ENCODE results near the gene DPYSL3.
"Not testable (repeated sequence)": the region's sequence is repeated elsewhere in the genome, so short reads cannot be mapped to it uniquely, and the experiment has no call there.

The DPYSL3 gene

DNA sequence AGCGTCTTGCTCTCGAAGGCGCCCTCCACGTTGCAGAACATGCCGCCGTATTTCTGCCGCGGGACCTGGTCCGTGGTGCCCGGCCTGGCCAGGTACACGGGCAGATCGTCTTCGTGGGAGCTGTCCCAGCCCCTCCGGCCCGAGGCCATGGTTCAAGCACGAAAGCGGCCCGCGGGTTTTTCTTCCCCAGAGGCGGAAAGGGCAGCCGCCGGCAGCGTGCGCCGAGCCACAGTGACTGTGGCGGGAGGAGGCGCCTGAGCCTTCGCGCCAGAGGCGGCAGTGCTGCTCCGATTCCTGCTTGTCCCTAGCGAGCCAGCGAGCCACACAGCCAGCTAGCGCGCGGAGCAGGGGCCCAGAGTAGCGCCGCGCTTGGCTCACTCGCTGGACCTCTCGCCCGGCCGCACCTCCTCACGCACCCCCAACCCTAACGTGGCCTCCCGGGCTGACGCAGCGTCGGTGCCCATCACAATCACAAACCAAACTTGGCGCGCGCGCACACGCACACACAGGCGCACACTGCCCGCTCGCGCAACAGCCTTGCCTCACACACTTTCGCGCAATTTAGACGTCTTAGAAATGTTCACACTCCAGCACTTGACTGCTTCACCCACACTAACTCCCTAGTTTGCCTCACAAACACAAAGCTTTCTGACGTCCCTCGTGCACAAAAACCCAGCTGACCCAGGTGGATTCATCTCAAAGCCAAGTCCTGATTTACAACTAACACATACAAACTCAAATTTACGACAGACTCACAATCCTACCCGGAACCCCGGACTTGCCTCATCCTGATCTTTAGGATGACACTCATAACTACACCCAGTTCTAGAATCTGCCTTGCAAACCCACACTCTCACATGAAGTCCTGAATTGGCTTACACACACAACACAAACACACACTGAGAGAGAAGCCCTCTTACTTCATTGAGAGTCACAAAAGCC lies at the start of gene DPYSL3:
Gene DPYSL3 (minus strand): TSS at position 359 of the 942 bp plus-strand sequence. CDS start 210 bp downstream, at position 149.
- peak; percentile 33 for DNase-seq

DNA sequence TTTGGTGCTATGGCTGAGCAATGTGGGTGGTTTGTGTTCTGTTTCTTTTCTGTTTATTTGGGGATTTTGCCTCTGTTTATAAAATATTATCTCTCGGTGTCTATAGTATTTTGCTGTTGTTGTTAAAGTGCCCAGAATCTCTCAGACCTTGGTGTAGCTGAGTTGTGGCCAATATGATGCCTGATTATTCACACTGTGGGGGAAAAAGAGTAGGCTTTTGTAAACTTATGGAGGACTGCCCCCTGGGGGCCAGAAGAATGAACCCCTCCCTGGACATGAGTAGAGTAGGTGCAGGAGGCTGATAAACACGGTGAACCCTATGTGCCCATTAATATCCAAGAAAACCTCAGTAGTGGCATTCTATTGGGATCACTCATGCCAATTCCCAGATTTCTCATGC lies 49.0 kb upstream of the DPYSL3 start:
- DNase-seq = no peak

- no peak for DNase-seq
Observed at GRCh38 chr5:147557876-147558745, 48.2 kb upstream of the DPYSL3 start.

DNA sequence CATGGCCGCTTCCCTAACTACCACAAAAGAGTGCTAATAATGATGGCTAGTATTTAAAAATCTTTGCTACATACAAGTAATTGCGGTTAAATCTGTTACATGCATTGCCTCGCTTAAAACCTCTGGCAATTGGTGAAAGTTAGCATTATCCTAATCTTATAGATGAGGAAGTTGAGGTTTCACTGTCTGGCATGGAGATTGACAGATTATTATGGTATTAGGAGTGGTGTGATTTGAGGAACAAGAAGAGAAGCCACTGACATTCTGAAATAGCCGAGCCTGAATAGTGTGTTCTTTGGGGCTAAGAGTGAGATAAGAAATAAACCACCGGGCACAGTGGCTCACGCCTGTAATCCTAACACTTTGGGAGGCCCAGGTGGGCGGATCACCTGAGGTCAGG lies 45.3 kb upstream of the DPYSL3 start:
- DNase-seq = no peak

DNA sequence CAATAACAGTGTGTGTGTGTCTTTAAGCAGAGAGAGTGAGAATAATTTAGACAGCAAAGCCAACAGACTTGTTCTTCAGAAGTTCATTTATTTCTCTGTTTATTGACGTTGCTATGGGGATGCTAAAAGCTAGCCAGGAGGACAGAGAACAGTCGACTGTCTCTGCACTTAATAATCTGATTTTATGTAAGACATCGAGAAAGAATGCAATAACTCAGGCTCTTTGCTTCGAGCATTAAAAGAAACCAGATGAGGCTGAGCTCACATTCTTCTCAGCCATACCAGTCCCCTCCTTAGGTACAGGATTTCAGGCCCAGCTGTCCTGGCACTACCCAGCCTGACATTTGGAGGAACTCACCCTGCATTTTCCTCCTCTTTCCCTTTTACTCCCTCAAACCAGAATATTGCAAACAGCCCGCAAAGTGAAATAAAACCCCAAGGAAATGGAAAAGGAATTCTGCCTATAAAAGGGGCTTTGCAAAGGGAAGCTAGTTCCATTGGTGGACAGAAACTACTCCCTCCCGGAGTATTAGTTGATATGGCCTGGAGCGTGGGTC lies 44.5 kb upstream of the DPYSL3 start:
- no peak for DNase-seq

DNA sequence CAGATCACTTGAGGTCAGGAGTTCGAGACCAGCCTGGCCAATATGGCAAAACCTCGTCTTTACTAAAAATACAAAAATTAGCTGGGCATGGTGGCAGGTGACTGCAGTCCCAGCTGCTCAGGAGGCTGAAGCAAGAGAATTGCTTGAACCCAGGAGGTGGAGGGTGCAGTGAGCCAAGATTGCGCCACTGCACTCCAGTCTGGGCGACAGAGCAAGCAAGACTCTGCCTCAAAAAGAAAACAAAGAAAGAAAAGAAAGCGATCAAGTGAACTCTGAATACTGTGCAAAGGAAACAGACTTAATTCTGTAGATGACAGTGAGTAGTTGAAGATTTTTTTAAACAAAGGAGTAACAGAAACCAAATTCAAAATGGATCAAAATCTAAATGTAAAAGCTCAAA lies 43.9 kb upstream of the DPYSL3 start:
- not testable (repeated sequence) for DNase-seq

DNA sequence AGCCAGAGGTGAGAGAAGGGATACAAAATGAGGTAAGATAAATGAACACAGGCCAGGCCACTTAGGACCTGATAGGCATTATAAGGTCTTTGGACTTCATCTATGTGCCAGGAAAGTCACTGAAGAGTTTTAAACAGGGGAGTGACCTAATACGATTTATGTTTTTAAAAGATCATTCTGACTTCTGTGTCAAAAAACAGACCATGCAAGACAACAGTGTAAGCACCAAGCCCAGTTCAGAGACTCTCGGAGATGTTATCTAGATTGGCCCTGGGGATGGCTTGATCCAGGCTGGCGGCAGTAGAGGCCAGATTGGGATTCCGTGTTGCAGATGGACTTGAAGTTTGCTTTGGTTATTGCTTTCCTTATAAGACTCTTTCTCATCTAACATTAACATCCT lies 43.0 kb upstream of the DPYSL3 start:
- DNase-seq = no peak

DNA sequence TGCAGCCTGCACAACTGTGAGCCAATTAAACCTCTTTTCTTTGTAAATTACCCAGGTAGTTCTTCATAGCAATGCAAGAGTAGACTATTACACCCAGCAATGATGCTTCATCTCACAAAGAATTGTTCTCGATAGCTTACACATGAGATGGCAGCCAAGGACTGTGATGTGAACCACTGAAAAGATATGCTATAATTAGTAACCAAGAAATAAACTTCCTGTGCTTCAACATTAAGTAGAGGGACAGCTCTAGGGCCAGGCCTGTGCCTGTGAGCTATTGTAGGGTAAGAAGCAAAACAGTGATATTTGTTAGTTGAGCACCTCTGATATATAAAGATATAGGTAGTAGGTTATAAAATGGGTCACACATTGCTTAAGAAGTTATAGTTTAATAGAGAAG lies 41.8 kb upstream of the DPYSL3 start:
- no peak for DNase-seq

DNA sequence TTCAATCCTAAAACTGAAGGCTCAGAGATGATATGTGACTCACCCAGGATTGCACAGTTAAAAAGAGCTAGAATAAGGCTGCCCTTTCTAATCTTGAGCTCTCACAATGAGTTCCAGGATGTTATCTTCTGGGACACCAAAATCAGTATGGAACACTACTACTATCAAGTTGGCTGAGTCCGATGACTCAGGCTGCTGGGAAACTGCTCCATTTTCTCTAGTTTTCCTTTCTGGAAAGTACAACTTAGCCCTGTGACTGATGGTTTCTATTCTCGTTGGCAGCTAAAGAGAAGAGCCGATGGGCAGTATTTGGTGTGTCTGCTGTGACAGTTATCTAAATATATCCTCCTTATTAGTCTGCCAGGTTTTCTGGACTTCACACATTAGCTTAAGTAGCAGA lies 37.9 kb upstream of the DPYSL3 start:
- no peak for DNase-seq

DNA sequence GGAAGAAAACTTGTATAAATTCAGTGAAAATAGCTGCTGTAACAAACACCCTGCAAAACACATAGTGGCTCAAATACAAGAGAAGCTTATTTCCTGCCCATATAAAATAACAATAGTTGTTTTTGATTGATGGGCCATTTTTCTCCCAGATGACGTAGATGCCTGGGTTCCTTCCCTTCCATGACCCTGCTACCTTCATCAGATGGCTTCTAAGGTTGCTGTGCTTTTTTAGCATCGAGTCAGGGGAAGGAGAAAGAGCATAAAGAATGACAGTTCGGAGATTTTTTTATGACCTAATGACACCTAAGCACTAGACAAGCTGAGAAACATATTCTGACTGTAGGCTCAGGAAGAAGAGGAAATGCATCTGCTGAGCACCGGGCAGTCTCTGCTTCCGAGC lies 34.7 kb upstream of the DPYSL3 start:
- DNase-seq = no peak

DNA sequence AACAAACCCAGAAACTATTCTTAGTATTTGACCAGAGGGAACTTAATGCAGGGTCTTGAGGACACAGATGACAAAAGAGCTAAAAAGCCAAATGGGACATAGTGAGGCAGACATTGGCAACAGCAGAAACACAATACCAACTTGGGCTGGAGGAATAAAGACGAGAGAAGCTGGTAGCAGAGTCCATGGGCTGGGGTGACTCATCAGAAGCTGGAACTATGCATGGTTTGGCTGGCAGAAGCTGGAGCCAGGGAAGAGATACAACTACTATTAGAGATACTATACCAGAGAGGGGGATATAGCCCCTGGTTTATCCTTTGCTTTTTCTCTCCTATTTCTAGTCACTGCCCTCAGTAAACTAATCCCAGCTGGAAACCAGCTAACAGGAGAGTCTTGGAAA lies 29.2 kb upstream of the DPYSL3 start:
- no peak for DNase-seq

DNA sequence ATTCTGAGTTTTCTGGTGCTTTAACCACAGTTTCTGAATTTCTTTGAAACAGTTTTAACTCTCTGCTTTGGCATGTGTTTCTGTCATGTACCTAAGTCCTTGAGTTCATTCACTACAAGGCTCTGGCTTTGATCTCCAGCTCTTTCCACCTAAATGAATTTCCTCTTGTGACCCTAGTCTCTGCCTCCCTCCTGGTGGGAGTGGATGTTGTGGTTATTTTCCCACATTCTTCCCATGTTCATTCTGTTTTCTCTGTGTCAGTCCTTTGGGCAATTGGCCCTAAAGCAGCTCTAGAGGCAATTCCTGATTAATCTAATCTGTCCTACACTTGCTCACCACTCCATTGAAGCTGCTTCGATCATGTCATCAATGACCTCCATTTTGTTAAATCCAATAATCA lies 28.4 kb upstream of the DPYSL3 start:
- DNase-seq = no peak

DNA sequence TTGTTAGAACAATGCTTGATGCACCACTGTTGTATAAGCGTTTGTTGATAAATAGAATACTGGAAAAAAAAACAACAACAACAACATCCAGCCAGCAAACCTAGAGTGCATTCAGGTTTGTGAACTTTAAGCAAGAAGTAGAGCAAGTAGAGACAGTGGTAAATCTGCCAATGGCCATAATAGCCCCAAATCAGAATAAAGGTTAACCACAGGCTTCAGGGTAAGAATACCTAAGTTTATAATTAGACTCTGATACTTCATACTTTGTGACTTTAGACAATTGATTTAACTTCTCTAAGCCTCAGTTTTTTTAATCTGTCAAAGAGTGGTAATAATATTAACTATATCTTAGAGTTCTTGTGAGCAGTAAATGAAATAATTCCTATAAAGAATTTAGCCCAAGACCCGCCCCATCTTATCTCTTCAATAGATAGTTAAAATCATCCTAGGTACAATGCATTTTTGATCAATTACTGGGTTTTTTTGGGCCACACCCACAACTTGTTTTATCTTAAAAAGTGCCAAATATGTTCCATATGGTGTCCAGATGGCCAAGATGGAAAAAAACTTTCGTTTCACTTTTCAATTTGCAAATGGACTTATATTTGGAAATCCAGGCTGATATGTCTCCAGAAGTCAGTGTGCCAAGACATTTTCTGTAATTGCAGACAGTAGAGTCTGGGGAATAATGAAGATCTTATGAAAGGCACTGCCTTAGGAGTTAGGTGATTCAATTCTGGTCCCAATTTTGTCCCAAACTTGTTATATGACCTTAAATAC lies 24.5 kb upstream of the DPYSL3 start:
- DNase-seq = no peak

DNA sequence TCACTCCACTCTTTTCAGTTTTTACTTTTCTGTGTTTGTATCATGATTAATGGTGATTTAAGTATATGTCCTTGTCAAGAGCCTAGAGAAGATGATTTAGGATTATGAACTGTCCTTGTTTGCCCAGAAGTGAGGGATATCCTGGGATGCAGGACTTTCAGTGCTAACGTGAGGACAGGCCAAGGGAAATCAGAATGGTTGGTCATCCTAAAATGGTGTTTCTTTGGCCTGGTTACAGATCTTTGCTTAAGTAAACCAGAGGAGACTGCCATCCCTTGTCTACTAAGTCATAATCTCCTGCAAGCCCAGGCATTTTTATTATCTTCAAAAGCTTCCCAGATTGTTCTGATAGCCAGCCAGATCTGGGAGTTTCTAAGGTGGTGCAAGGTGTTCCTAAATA lies 22.3 kb upstream of the DPYSL3 start:
- no peak for DNase-seq

DNA sequence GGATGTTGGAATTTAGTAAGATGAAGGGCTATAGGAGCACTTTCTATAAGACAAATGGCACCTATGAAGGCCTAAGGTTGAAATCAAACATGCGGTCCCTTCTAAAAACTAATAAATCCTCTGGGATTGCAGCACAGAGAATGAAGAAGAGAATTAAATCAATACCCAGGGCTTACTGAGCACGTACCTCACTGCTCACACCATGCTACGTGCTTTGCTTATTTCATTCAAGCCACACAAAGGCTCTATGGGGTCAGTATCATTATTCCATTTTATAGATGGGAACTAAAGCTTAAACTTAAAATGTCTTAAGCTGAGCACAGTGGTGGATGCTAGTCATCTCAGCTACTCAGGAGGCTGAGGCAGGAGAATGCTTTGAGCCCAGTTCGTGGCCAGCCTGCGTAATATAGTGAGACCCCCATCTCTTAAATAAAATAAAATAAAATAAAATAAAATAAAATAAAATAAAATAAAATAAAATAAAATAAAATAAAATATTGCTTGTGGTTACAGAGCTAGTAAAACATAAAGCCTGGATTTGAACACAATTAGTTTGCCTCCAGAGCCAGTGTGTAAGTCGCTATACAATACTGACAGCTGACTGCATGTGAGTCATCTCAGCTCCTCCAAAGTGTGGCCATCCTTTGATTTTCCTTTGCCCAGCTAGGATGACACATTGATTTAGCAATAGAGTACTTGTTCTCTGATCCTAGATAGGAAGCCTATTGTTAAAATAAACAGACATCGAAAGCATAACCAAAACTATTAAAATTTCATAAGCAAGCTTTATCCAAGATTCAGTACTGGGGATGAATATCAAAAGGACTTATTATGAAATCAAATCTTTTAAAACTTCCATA lies 20.9 kb upstream of the DPYSL3 start:
- DNase-seq = no peak

- no peak for DNase-seq
Observed at GRCh38 chr5:147523069-147523468, 13.2 kb upstream of the DPYSL3 start.

- no peak for DNase-seq
Observed at GRCh38 chr5:147522435-147522834, 12.6 kb upstream of the DPYSL3 start.

- DNase-seq = no peak
Observed at GRCh38 chr5:147520450-147520849, 10.6 kb upstream of the DPYSL3 start.

GRCh38 chr5:147519380-147519779 lies 9.5 kb upstream of the DPYSL3 start:
- no peak for DNase-seq

GRCh38 chr5:147517383-147517782 lies 7.5 kb upstream of the DPYSL3 start:
- no peak for DNase-seq

- no peak for DNase-seq
Observed at GRCh38 chr5:147515269-147515668, 5.4 kb upstream of the DPYSL3 start.

Measured in DMS79 treated with DMSO at 0.1 percent for 48 hours (cell line).